Prostate gland (tissue), 2 donors: ENCODE measurements around the gene ANTXR1. TPM values are rescaled to one million over a fixed set of nuclear protein-coding genes. Genes with fewer than 3 reads are reported as not detected.

ENCODE experiments used
- DNase-seq: peaks from one replicate; pipeline ENCODE4 v3.0.0-alpha.2; 2019; ENCODE audit warnings: low spot score
- H3K27ac ChIP-seq, 2 donors: fragments of 200-600 bp; sonication (generic); 2 replicates each; pipeline ENCODE4 v1.5.1; 2017 to 2019
- H3K27me3 ChIP-seq: fragments of 200-600 bp; sonication (generic); replicated peaks from 2 replicates; pipeline ENCODE4 v1.5.1; 2019; ENCODE audit not compliant: insufficient read depth
- H3K36me3 ChIP-seq, 2 donors: fragments of 200-600 bp; sonication (generic); 1 replicate in 1 of 2; 2 replicates in 1 of 2; pipeline versions ENCODE4 v1.5.1 to v1.8.1; 2017 to 2019
- H3K4me1 ChIP-seq: fragments of 200-600 bp; sonication (generic); replicated peaks from 2 replicates; pipeline ENCODE4 v1.5.1; 2019
- H3K4me3 ChIP-seq, 2 donors: fragments of 200-600 bp; sonication (generic); 2 replicates each; pipeline ENCODE4 v1.5.1; 2017 to 2019
- H3K9me3 ChIP-seq: fragments of 200-600 bp; sonication (generic); 2 replicates; pipeline ENCODE4 v1.5.1; 2017
- CTCF ChIP-seq, 4 experiments: fragments of 200-600 bp in 2 of 4; fragments of 450-650 bp in 2 of 4; sonication (generic) in 2 of 4; IDR thresholded peaks; 1 replicate in 3 of 4; 2 replicates in 1 of 4; pipeline ENCODE4 v1.5.1; 2016 to 2019; ENCODE audit warnings: antibody characterized with exemption in 4 of 4, mild to moderate bottlenecking in 2 of 4, moderate library complexity in 2 of 4
- POLR2A ChIP-seq: fragments of 450-650 bp; IDR thresholded peaks from one replicate; pipeline ENCODE4 v1.6.1; 2016; ENCODE audit warnings: antibody characterized with exemption, mild to moderate bottlenecking
- POLR2AphosphoS5 ChIP-seq: sonication (generic); formaldehyde crosslinking; IDR thresholded peaks from one replicate; pipeline ENCODE4 v1.6.1; 2017; ENCODE audit warnings: antibody characterized with exemption
- WGBS: methylation state at CpG from one replicate; pipeline ENCODE4 v1.1.5; 2018; 5-methylcytosine and 5-hydroxymethylcytosine counted together
- intact Hi-C: fragments of 100-400 bp; cut with DNase I; formaldehyde crosslinking; loops from one replicate; pipeline ENCODE4 v1.14.2; 2022
- total RNA-seq, 2 donors: library from RNA; depleted of rRNA; stranded (reverse); fragments of >200 nt; gene quantifications; one replicate each; pipeline ENCODE4 v1.1.0, GENCODE V29; 2016

ANTXR1 gene
- total RNA-seq, 2 donors from 2014 or later: 25.8 to 48.7 TPM

GRCh38 chr2:68977453-68977852, 35.5 kb upstream of the ANTXR1 start:
- no peaks in the 10 kb centered on the region for H3K27me3 ChIP-seq
- H3K9me3 ChIP-seq: no peaks in the 10 kb centered on the region
- H3K4me1 ChIP-seq: no peaks in the 10 kb centered on the region
- no peak overlapping the region for H3K4me3 ChIP-seq
- TF ChIP-seq CTCF (IDR thresholded peaks at IDR 0.05): no peak
- no peak for TF ChIP-seq POLR2AphosphoS5
- TF ChIP-seq POLR2A: no peak
- no peaks in the 10 kb centered on the region for H3K36me3 ChIP-seq
- no peak for DNase-seq
- intact Hi-C loops: no loop called here
- WGBS: 66% methylated on average over 4 of the region's 4 CpGs
- no peak overlapping the region for H3K27ac ChIP-seq

- DNase-seq: no peak
- WGBS: 66% methylated on average over 3 of the region's 3 CpGs
Measured at GRCh38 chr2:68978098-68978497, 34.9 kb upstream of the ANTXR1 start.

GRCh38 chr2:68980956-68981355, 32.0 kb upstream of the ANTXR1 start:
- no peaks in the 10 kb centered on the region for H3K4me1 ChIP-seq
- intact Hi-C loops: no loop called here
- H3K27me3 ChIP-seq: no peaks in the 10 kb centered on the region
- 52% methylated on average over 1 of the region's 1 CpG for WGBS
- H3K36me3 ChIP-seq: no peaks in the 10 kb centered on the region
- H3K4me3 ChIP-seq: no peak overlapping the region
- H3K9me3 ChIP-seq: no peaks in the 10 kb centered on the region
- TF ChIP-seq POLR2A: no peak
- DNase-seq: no peak
- H3K27ac ChIP-seq: no peak overlapping the region

More at GRCh38 chr2:68978098-68978497, 34.9 kb upstream of the ANTXR1 start:
- Histone ChIP-seq H3K4me3 (no peak overlapping the region), H3K4me1 (no peaks in the 10 kb centered on the region), H3K36me3 (no peaks in the 10 kb centered on the region), H3K9me3 (no peaks in the 10 kb centered on the region), H3K27me3 (no peaks in the 10 kb centered on the region), H3K27ac (no peak overlapping the region)
- no peak for TF ChIP-seq CTCF (IDR thresholded peaks at IDR 0.05)
- TF ChIP-seq POLR2AphosphoS5: no peak
- no peak for TF ChIP-seq POLR2A
- intact Hi-C loops: no loop called here

GRCh38 chr2:68987021-68987503, 25.9 kb upstream of the ANTXR1 start:
- Histone ChIP-seq H3K27me3 (no peaks in the 10 kb centered on the region), H3K4me3 (no peak overlapping the region), H3K36me3 (no peaks in the 10 kb centered on the region), H3K4me1 (no peaks in the 10 kb centered on the region), H3K27ac (no peak overlapping the region), H3K9me3 (no peaks in the 10 kb centered on the region)
- TF ChIP-seq POLR2AphosphoS5: no peak
- TF ChIP-seq POLR2A: no peak
- no peak for TF ChIP-seq CTCF (IDR thresholded peaks at IDR 0.05)
- intact Hi-C loops: no loop called here
- WGBS: 90% methylated on average over 5 of the region's 5 CpGs
- DNase-seq: no peak

- intact Hi-C loops: no loop called here
- H3K36me3 ChIP-seq: no peaks in the 10 kb centered on the region
- no peaks in the 10 kb centered on the region for H3K27me3 ChIP-seq
- H3K4me3 ChIP-seq: no peak overlapping the region
- no peaks in the 10 kb centered on the region for H3K9me3 ChIP-seq
- TF ChIP-seq CTCF (IDR thresholded peaks at IDR 0.05) (no peak), POLR2AphosphoS5 (no peak), POLR2A (no peak)
- no peaks in the 10 kb centered on the region for H3K4me1 ChIP-seq
- DNase-seq: no peak
- 59% methylated on average over 5 of the region's 5 CpGs for WGBS
- H3K27ac ChIP-seq: no peak overlapping the region
Measured at GRCh38 chr2:68989035-68989434, 23.9 kb upstream of the ANTXR1 start.
